SK-MEL-5 (cell line): ENCODE data around the gene ZNF714. TPM values are rescaled to one million over a fixed set of nuclear protein-coding genes. Genes with fewer than 3 reads are reported as not detected.
A peak's percentile ranks its signal among the peaks of the same experiment; 100 is the strongest.
"Not testable (repeated sequence)": the region's sequence is repeated elsewhere in the genome, so short reads cannot be mapped to it uniquely, and the experiment has no call there.

Experiments used
- DNase-seq: peaks from one replicate; pipeline ENCODE4 v3.0.0-alpha.2; 2016; ENCODE audit warnings: low read depth, low spot score
- in situ Hi-C: cut with HindIII; loops from 2 replicates; pipeline ENCODE4 v1.10.0; 2016; ENCODE audit warnings: low sequenced_read_pairs, high pct_unique_total_duplicates, low pct_unique_long_range_greater_than_20kb
- total RNA-seq: library from RNA; depleted of rRNA; stranded (reverse); fragments of >200 nt; shearing (Covaris generic); gene quantifications from 2 replicates; pipeline ENCODE4 v1.2.3, GENCODE V29; 2014

The ZNF714 gene
- total RNA-seq, 1 experiment from 2014 or later: 6.0 TPM

GRCh38 chr19:21127001-21127400, 45.0 kb downstream of the ZNF714 start:
- in situ Hi-C loops: no loop called here
- DNase-seq: no peak

- no peak for DNase-seq
- in situ Hi-C loops: no loop called here
These were observed 45.9 kb downstream of the ZNF714 start for GRCh38 chr19:21127898-21128297.

GRCh38 chr19:21128901-21129698, 47.1 kb downstream of the ZNF714 start:
- in situ Hi-C loops: no loop called here
- no peak for DNase-seq

- in situ Hi-C loops: no loop called here
- no peak for DNase-seq
These were observed 48.2 kb downstream of the ZNF714 start for GRCh38 chr19:21130097-21130775.

GRCh38 chr19:21133633-21134032, 51.6 kb downstream of the ZNF714 start:
- in situ Hi-C loops: no loop called here

GRCh38 chr19:21134934-21135366, 52.9 kb downstream of the ZNF714 start:
- DNase-seq: no peak
- in situ Hi-C loops: no loop called here

More at GRCh38 chr19:21133633-21134032, 51.6 kb downstream of the ZNF714 start:
- DNase-seq: no peak

GRCh38 chr19:21135433-21135832, 53.4 kb downstream of the ZNF714 start:
- DNase-seq: peak; percentile 1
- in situ Hi-C loops: no loop called here

- no peak for DNase-seq
- in situ Hi-C loops: no loop called here
These were observed 56.1 kb downstream of the ZNF714 start for GRCh38 chr19:21138130-21138529.

- DNase-seq, in situ Hi-C loops: not testable (repeated sequence)
These were observed 59.0 kb downstream of the ZNF714 start for GRCh38 chr19:21141006-21141405.

GRCh38 chr19:21141787-21142464, 59.9 kb downstream of the ZNF714 start, which contains the start of gene ZNF431:
Gene ZNF431, plus strand, starts transcription at chr19:21142040. Its CDS starts 144 bp downstream, at chr19:21142184.
- in situ Hi-C loops: no loop called here
- peak; percentile 93 for DNase-seq

GRCh38 chr19:21143428-21143827, 61.4 kb downstream of the ZNF714 start:
- no peak for DNase-seq
- in situ Hi-C loops: no loop called here

GRCh38 chr19:21143854-21144253, 61.9 kb downstream of the ZNF714 start:
- no peak for DNase-seq
- in situ Hi-C loops: no loop called here

- no peak for DNase-seq
- in situ Hi-C loops: no loop called here
These were observed 65.5 kb downstream of the ZNF714 start for GRCh38 chr19:21147540-21147939.

- DNase-seq: no peak
- in situ Hi-C loops: no loop called here
These were observed 66.7 kb downstream of the ZNF714 start for GRCh38 chr19:21148681-21149080.

GRCh38 chr19:21149877-21150276, 67.9 kb downstream of the ZNF714 start:
- in situ Hi-C loops: no loop called here
- no peak for DNase-seq

GRCh38 chr19:21151460-21151859, 69.5 kb downstream of the ZNF714 start:
- in situ Hi-C loops: no loop called here

GRCh38 chr19:21158523-21159135, 76.6 kb downstream of the ZNF714 start:
- in situ Hi-C loops: no loop called here
- no peak for DNase-seq

More at GRCh38 chr19:21151460-21151859, 69.5 kb downstream of the ZNF714 start:
- no peak for DNase-seq

GRCh38 chr19:21164541-21164940, 82.5 kb downstream of the ZNF714 start:
- in situ Hi-C loops: no loop called here
- DNase-seq: no peak
